Left lobe of liver (tissue), 2 donors: ENCODE measurements around the gene PRR35. TPM values are rescaled to one million over a fixed set of nuclear protein-coding genes. Genes with fewer than 3 reads are reported as not detected.
"Not testable (repeated sequence)": the region's sequence is repeated elsewhere in the genome, so short reads cannot be mapped to it uniquely, and the experiment has no call there.

Source experiments
- ATAC-seq: fragments of 200-7000 bp; cut with Tn5 transposase; one replicate; pipeline ENCODE4 v1.9.1; 2020; ENCODE audit warnings: mild to moderate bottlenecking, moderate library complexity
- DNase-seq: peaks from one replicate; pipeline ENCODE4 v3.0.0-alpha.2; 2020; ENCODE audit warnings: low spot score
- total RNA-seq: library from RNA; stranded (reverse); gene quantifications from one replicate; pipeline ENCODE4 v1.2.1, GENCODE V29; 2021
- donor health status: DM: no; HTN: no; CAD: no; lungs with moderate emphysema.
- donor health status: DM: no; HTN: yes; CAD: no.

Gene PRR35
- total RNA-seq, 1 donor from 2014 or later: not detected

DNA sequence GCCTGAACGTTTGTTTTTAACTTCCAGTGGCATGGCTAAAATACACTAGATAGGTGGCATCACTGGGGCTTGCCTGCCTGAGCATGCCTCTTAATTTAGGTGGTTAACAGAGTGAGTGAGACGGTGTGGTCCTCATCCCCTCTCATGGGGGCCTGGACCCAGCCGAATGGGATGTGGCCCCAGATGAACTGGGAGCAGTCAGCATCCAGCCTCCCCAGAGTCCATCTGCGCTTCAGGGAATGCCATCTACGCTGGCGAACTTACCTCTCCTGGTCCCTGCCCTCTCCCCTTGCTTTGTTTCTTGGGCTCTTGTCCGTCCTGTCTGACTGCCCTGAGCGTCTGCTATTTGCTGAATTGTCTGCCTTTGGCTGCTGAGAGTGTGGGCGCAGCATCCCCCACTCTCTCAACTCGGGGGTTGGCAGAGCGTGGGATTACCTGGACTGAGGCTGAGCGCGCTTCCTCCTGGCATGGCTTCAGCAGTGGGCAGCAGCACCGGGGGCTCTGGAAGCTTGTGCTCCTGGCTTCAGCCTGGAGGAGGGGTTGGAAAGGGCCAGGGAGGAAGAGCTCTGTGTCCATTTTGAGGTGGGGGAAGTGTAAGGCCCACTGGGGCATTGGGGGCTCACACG lies 31.8 kb downstream of the PRR35 start:
- no peak for ATAC-seq
- DNase-seq: no peak

- ATAC-seq: peak; percentile 23
- peak; percentile 89 for DNase-seq
These were observed 32.5 kb downstream of the PRR35 start for GRCh38 chr16:592518-593306.

- DNase-seq: no peak
- ATAC-seq: peak; percentile 8
These were observed 33.2 kb downstream of the PRR35 start for GRCh38 chr16:593406-593805.

GRCh38 chr16:593807-594206 lies 33.6 kb downstream of the PRR35 start:
- no peak for DNase-seq
- ATAC-seq: no peak

DNA sequence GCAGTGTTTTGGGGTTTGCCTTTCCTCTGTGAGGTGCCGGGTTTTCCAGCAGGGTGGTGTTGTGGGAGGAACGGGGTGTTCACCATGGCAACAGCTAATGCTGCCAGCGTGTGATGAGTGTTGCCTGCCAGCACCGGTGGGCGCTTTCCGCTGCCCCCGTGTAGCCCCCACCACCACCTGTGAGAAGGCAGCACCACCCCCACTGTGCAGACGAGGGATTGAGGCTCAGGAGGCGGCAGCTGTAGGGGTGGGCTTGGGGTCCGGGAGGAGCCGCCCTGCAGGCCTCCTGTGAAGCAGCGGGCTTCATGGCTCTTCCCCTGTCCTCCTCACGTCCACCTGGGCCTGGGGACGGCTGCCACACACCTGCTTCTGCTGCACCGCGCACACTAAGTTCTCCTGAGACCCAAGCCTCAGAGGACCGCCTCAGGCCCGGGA lies 34.9 kb downstream of the PRR35 start:
- no peak for DNase-seq
- ATAC-seq: no peak

- DNase-seq (peak; percentile 83), ATAC-seq (peak; percentile 63)
These were observed 35.9 kb downstream of the PRR35 start for GRCh38 chr16:595942-596735.

DNA sequence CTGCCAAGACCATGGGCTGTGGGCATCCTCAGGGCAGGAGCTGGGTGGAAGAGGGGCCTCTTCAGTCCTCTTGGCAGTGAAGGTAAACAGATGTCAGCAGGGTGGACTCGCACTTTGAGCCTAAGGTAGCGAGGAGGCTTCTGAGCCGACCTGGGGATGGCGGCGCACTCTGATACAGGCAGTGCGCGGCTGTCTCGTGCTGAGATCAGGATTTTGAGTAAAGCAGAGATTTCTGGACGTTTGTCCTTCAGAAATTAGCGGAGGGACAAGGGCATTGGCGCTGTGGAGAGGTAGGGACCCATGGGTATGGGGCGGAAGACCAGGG lies 36.5 kb downstream of the PRR35 start:
- ATAC-seq: no peak
- DNase-seq: no peak

- DNase-seq, ATAC-seq: not testable (repeated sequence)
These were observed 37.5 kb downstream of the PRR35 start for GRCh38 chr16:597655-598054.

- DNase-seq (peak; percentile 75), ATAC-seq (peak; percentile 82)
These were observed 38.9 kb downstream of the PRR35 start for GRCh38 chr16:598823-599739.

DNA sequence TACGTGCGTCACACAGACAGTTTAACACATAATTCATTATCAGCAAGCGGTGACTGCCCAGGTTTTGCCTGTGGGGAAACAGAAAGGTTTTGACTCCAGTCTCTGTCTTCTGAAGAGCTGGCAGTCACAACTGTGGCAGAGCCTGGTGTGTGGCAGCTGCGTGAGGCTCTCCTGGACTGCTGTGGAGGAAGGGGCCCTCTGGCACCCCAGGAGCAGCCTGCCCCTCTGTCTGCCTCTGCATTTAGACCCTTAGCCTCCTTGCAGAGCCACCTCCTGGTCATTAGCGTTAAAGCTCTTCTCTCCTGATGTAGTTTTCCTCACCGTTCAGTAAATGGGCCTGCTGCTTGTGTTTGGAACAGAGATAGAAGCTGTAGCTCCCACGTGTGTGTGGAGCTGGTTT lies 40.6 kb downstream of the PRR35 start:
- peak; percentile 10 for ATAC-seq
- no peak for DNase-seq

GRCh38 chr16:603933-604332 lies 43.7 kb downstream of the PRR35 start:
- no peak for ATAC-seq
- no peak for DNase-seq

GRCh38 chr16:606656-607307 lies 46.6 kb downstream of the PRR35 start:
- DNase-seq (no peak), ATAC-seq (no peak)

DNA sequence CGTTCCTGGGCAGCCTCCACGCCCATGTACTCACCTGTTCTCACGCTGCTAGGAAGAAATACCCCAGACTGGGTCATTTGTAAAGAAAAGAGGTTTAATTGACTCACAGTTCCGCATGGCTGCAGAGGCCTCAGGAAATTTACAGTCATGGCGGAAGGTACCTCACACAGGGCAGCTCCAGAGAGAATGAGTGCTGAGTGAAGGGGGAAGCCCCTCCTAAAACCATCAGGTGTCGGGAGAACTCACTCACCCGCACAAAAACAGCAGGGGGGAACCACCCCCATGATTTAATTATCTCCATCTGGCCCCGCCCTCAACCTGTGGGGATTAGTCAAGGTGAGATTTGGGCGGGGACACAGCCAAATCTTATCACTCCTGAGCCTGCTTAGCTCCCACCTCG lies 47.8 kb downstream of the PRR35 start:
- DNase-seq (no peak), ATAC-seq (no peak)

GRCh38 chr16:609316-609715 lies 49.1 kb downstream of the PRR35 start:
- ATAC-seq: no peak
- DNase-seq: no peak

GRCh38 chr16:609984-610383 lies 49.8 kb downstream of the PRR35 start:
- ATAC-seq (peak; percentile 69), DNase-seq (no peak)

DNA sequence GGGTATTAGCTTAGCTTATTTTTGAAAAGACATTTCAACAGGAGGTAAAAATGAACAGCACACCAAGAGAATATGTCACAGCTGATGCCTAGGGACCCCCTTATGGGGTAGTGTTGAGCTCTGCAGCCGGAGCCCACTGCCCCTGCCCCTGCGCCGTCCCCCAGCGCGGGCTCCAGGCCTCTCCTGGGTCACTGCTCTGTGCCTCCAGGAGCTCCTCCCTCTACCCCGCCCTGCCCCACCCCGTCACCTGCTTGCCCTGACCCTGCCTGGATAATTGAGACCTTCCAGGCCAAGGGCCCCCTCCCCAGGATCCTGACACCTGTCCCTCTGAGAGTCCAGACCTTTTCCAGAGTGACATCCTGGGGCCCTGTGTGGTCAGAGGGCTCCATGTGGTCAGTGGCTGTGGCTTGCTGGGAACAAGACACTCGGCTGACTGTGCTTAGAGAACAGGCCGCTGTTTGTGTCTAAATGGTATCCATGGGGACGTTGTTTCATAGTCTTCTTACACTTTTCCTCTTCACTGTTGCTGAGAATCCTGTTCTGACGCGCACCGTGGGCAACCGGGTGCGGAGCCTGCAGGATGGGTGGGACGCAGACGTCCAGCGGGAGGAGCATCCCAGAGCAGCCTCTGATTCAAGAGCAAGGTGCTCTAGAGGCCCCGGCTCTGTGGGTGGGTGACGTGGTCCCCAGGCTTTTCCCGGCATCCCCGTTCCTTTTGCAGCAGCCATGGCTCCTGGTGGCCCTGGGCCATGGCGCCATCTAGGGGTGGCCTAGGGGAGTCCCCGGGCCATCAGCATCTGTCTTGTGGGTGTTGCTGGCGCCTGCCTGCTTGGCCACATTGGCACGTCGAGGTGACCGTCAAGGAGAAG lies 50.6 kb downstream of the PRR35 start:
- ATAC-seq: peak; percentile 85
- DNase-seq: peak; percentile 65

DNA sequence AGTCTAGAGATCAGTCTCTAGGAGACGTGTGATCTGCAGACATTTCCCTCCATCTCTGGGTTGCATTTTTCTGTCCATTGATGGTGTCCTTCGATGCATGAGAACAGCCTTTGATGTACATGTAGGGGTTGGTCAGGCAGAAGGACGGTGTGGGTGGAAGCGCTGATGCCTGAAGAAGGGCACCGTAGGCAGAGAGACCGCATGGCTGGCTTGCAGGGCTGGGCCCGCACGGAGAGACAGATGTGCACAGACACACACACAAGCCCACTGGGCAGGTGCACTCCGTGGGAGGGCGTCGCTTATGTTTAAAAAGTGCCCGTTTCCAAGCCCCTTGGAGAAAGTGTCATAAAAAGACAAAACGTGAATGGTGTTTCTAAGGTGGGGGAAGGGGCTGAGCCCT lies 54.9 kb downstream of the PRR35 start:
- ATAC-seq (no peak), DNase-seq (no peak)
